Glutamatergic neuron (in vitro differentiated cells): ENCODE data around the gene ALDH3B2. TPM values are rescaled to one million over a fixed set of nuclear protein-coding genes. Genes with fewer than 3 reads are reported as not detected.

Source experiments
- DNase-seq: peaks from one replicate; pipeline ENCODE4 v3.0.0; 2022
- H3K27ac Mint-ChIP-seq: one replicate; pipeline ENCODE4 v1.8.0; 2020; ENCODE audit warnings: mild to moderate bottlenecking, mixed read lengths, inconsistent platforms; ENCODE audit not compliant: unreplicated experiment
- H3K27me3 Mint-ChIP-seq: one replicate; pipeline ENCODE4 v1.8.0; 2020; ENCODE audit warnings: mild to moderate bottlenecking, moderate library complexity, mixed read lengths, inconsistent platforms; ENCODE audit not compliant: unreplicated experiment
- H3K36me3 Mint-ChIP-seq: one replicate; pipeline ENCODE4 v1.8.0; 2020; ENCODE audit warnings: mild to moderate bottlenecking, mixed read lengths, inconsistent platforms; ENCODE audit not compliant: unreplicated experiment
- H3K4me1 Mint-ChIP-seq: one replicate; pipeline ENCODE4 v1.8.0; 2020; ENCODE audit warnings: mild to moderate bottlenecking, low read depth, mixed read lengths, inconsistent platforms; ENCODE audit not compliant: unreplicated experiment
- H3K4me3 Mint-ChIP-seq: one replicate; pipeline ENCODE4 v1.8.0; 2020; ENCODE audit warnings: mild to moderate bottlenecking, mixed read lengths, inconsistent platforms; ENCODE audit not compliant: unreplicated experiment
- H3K9me3 Mint-ChIP-seq: one replicate; pipeline ENCODE4 v1.8.0; 2020; ENCODE audit warnings: mild to moderate bottlenecking, moderate library complexity, mixed read lengths, inconsistent platforms; ENCODE audit not compliant: unreplicated experiment
- total RNA-seq: library from RNA; stranded (reverse); fragmentation: NEBNext Ultra II Directional; extraction: Animal tissue kit (Norgen Biotek cat#: 25700); gene quantifications from one replicate; pipeline ENCODE4 v1.2.1, GENCODE V29; 2021; ENCODE audit not compliant: unreplicated experiment
- TF ChIP-seq, protein P1 (sequence below): fragments of 200-600 bp; sonication (generic); IDR thresholded peaks from one replicate; pipeline ENCODE4 v1.5.0; 2021; ENCODE audit not compliant: partially characterized antibody, unreplicated experiment

The ALDH3B2 gene
- total RNA-seq, 1 donor from 2014 or later: not detected

DNA sequence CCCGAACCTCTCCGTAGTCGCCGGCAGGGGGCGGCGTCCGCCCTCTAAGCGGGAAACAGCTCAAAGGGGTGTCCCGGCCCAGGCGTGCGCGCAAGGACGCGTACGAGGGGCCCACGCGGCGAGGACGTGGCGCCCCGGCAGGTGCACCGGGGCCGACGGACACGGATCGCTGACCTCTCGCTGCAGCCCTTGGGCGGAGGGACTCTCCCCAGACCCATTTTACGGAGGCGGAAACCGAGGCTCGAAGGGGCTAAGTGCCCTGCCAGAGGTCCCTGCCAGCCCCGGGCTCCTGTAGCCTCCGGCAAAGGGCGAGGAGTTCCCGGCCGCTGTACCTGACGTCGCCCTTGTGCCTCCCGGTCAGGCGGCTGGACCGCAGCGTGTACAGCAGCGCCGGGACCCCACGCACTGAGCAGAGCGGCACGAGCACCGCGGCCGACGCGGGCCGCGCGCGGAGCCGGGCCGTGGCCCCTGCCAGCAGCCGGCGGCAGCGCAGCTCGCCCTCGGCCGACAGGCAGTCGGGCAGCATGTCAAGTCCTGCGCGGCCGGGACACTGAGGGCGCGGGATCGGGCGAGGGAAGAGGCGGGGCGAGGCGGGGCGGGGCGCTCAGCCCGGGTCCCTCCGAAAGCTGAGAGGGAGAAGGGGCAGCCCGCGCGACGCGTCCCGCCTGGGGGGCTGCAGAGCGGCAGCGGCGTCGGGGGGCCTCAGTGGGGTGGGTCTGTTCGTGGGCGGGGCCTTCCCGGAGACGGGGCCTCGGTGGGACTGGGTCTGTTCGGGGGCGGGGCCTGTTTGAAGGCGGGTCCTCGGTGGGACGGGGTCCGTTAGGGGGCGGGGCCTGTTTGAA, 44.8 kb downstream of the ALDH3B2 start, which contains the start of gene NUDT8:
Gene NUDT8 (minus strand): TSS at position 552 of the 842 bp plus-strand sequence. CDS start 26 bp downstream, at position 526.
- H3K4me3 Mint-ChIP-seq: peak within 1 kb of the TSS; percentile 88
- H3K9me3 Mint-ChIP-seq: peaks cover 2% of the 10 kb centered on the region
- peak within 1 kb of the TSS; percentile 74 for H3K27ac Mint-ChIP-seq
- peaks cover 3% of the 10 kb centered on the region for H3K27me3 Mint-ChIP-seq
- TF ChIP-seq, protein P1, sequence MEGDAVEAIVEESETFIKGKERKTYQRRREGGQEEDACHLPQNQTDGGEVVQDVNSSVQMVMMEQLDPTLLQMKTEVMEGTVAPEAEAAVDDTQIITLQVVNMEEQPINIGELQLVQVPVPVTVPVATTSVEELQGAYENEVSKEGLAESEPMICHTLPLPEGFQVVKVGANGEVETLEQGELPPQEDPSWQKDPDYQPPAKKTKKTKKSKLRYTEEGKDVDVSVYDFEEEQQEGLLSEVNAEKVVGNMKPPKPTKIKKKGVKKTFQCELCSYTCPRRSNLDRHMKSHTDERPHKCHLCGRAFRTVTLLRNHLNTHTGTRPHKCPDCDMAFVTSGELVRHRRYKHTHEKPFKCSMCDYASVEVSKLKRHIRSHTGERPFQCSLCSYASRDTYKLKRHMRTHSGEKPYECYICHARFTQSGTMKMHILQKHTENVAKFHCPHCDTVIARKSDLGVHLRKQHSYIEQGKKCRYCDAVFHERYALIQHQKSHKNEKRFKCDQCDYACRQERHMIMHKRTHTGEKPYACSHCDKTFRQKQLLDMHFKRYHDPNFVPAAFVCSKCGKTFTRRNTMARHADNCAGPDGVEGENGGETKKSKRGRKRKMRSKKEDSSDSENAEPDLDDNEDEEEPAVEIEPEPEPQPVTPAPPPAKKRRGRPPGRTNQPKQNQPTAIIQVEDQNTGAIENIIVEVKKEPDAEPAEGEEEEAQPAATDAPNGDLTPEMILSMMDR: peak; percentile 96
- H3K4me1 Mint-ChIP-seq: peaks cover 2% of the 10 kb centered on the region
- no peaks in the 10 kb centered on the region for H3K36me3 Mint-ChIP-seq
- DNase-seq: peak; percentile 99

DNA sequence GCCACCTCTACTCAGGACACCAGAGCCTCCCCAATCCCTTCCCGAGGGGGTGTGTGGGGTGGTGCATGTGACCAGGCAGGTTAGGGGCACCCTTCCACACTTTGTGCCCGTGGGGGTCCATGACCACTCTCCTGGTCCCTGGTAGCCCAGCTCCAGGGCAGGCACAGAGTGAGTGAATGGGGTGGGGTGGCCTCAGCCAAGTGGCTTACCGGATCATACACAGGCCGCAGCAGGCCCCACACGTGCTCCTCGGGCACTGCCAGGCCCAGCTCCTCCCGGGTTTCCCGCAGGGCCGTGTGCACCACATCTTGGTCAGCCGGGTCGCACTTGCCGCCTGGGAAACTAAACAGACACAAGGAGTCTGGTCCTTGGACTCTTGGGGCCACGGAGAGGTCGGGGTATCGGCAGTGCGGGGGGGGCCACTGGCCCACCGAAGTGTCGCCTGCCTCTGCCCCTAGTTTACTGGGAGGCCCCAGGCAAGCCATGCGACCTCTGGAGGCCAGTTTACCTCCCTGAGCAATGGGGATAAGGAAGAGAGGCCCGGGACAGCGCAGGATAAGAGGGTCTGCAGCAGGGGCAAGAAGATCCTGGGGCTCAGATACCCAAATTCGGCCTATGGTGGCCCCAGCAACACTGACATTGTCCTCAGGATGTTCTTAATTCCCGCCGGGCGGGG, 45.6 kb downstream of the ALDH3B2 start:
- H3K36me3 Mint-ChIP-seq: no peaks in the 10 kb centered on the region
- DNase-seq: no peak
- H3K27me3 Mint-ChIP-seq: peaks cover 3% of the 10 kb centered on the region
- H3K27ac Mint-ChIP-seq: no peak overlapping the region
- peak overlapping the region; percentile 69 for H3K4me3 Mint-ChIP-seq
- H3K9me3 Mint-ChIP-seq: peaks cover 2% of the 10 kb centered on the region
- TF ChIP-seq, protein P1: no peak
- peaks cover 2% of the 10 kb centered on the region for H3K4me1 Mint-ChIP-seq

DNA sequence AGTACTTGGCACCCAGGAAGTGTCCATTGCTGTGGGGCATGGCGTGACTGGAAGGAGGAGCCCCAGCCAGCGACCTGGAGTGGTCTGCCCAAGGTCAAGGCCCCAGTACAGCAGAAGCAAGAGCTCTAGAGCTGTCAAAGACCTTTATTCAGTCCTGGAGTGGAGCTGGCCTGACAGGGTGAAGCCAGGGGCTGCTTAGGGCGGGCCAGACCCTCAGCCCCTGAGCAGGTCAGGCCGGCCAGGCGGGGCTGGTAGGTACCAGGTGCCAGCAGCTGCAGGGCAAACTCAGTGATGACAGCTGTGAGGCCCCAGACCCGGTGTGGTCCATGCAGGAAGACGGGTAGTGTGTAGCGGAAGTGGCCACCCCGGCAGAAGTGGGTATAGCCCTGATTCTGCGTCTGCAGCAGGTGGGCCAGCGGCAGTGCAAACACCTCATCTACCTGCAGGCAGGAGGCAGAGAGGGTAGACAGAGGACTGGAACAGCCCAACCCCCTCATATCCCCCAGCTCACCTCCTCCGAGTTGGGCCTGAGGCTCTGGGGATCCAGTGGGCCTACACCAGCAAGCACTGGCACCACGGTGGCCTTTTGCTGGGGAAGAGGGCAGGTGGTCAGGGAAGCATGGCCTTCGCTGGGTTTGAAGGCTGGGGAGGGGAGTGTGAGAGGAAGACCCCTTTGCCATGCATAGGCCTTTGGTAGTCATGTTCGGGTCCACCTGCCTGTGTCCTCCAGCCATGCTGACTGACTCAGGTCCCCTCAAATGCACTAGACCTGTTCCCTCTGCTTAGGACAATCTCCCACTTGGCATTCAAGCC, 46.4 kb downstream of the ALDH3B2 start:
- Mint-ChIP-seq H3K4me1 (peaks cover 2% of the 10 kb centered on the region), H3K27ac (no peak overlapping the region), H3K36me3 (no peaks in the 10 kb centered on the region), H3K27me3 (peaks cover 3% of the 10 kb centered on the region), H3K9me3 (peaks cover 2% of the 10 kb centered on the region), H3K4me3 (no peak overlapping the region)
- no peak for DNase-seq
- TF ChIP-seq, protein P1: no peak

DNA sequence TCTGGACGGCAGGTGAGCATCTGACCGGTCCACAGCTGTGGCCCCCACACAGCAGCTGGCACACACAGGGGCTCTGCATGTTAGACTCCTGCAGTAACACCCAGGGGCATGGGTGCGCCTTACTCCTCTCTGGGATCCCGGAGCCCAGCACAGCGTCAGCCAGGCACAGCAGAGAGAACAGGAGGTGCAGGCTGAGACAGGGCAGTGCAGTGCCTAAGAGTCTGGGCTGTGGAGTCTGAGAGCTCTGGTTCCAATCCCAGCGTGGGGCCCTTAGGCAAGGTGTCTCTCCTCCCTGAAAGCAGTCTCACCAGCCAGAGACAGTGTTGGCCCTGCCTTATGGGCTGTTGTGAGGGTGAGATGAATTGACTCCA, 47.0 kb downstream of the ALDH3B2 start:
- no peak for DNase-seq
- TF ChIP-seq, protein P1: no peak
- H3K27me3 Mint-ChIP-seq: peaks cover 3% of the 10 kb centered on the region
- no peaks in the 10 kb centered on the region for H3K36me3 Mint-ChIP-seq
- H3K27ac Mint-ChIP-seq: no peak overlapping the region
- peaks cover 2% of the 10 kb centered on the region for H3K9me3 Mint-ChIP-seq
- H3K4me1 Mint-ChIP-seq: peaks cover 2% of the 10 kb centered on the region
- no peak overlapping the region for H3K4me3 Mint-ChIP-seq
